ENCODE data around the gene ZNF827. TPM values are rescaled to one million over a fixed set of nuclear protein-coding genes. Genes with fewer than 3 reads are reported as not detected.

The ZNF827 gene
- total and polyA plus RNA-seq, 2 of the 8 experiments (the other 6 are each of a cell fraction or from before 2014, with no cell fraction given) = 25.3 to 26.2 TPM

DNA sequence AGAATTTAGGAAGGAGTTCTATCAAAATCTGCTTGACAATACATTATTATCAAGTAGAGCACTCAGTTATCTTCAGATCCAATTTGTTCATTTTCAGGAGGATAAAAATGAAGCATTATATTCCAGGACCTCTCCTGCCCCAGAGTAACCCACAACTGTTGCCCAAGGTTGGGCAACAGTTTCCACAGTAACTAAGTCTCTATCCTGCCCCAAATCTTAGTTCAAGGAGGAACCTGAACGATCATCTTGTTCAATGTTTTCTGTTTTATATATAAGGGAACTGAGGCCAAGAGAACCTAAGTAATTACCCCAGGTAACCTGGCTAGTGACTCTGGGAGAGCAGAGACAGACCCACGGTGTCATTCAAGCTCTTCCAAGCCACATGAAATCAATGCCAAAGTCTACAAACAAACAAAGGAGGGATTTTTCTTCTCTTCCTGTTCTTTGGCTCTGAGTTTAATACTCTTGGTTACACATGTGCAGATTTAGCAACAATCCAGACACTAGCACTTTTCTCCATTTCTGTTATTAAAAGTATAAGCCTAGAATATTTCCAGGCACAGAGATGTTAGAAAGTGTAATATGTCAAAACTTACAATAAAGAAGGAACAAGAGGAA, 153.1 kb downstream of the ZNF827 start:
- Histone ChIP-seq H3K79me1 (ENCODE audit: low read depth, low read length) (no peaks in the 10 kb centered on the region), H2BK120ac (replicated peaks; ENCODE audit: low read depth, low read length) (no peak overlapping the region), H3K9me3 (ENCODE audit: insufficient read depth in 2 of 2, low read depth in 1 of 2, low read length in 1 of 2) (no peaks in the 10 kb centered on the region; a peak in 1 of 4 replicates), H3K23me2 (ENCODE audit: low read depth, low read length) (no peaks in the 10 kb centered on the region), H3K4ac (replicated peaks; ENCODE audit: insufficient read length, low read depth, low read length) (no peak overlapping the region), H3K4me1 (replicated peaks in 1 of 4; ENCODE audit: control insufficient read depth in 3 of 4, insufficient read depth in 4 of 4, low read length in 3 of 4) (no peaks in the 10 kb centered on the region; a peak in 1 of 7 replicates), H3K9ac (replicated peaks in 1 of 4; ENCODE audit: extremely low read depth in 1 of 4, low read depth in 3 of 4, low read length in 3 of 4) (no peak overlapping the region), H4K20me1 (replicated peaks in 1 of 2; ENCODE audit: control insufficient read depth in 1 of 2, insufficient read depth in 2 of 2, low read length in 2 of 2) (no peaks in the 10 kb centered on the region), H2BK5ac (ENCODE audit: low read depth, low read length) (no peak overlapping the region), H4K8ac (ENCODE audit: extremely low read depth, insufficient read depth, low read length) (no peak overlapping the region), H3K36me3 (ENCODE audit: control insufficient read depth in 2 of 4, insufficient read depth in 4 of 4, low read length in 3 of 4) (peaks cover 0 to 10% (median 0%) of the 10 kb centered on the region in 4 experiments; a peak in 1 of 8 replicates), H2AFZ (ENCODE audit: low read length) (no peak overlapping the region), H3K23ac (ENCODE audit: insufficient read length) (no peak overlapping the region), H3K79me2 (ENCODE audit: control insufficient read depth in 1 of 2, insufficient read depth in 2 of 2, low read length in 2 of 2) (no peaks in the 10 kb centered on the region), H4K91ac (replicated peaks; ENCODE audit: insufficient read length, low read length) (no peak overlapping the region), H2AK5ac (ENCODE audit: low read depth, low read length) (no peak overlapping the region), H3K56ac (replicated peaks; ENCODE audit: insufficient read length, low read depth, low read length) (no peak overlapping the region), H3K27me3 (replicated peaks in 1 of 4; ENCODE audit: control insufficient read depth in 3 of 4, extremely low read depth in 1 of 4, insufficient read depth in 3 of 4, low read length in 3 of 4) (no peaks in the 10 kb centered on the region), H3K27ac (ENCODE audit: low read depth, low read length) (no peak overlapping the region), H2BK15ac (ENCODE audit: low read length) (no peak overlapping the region), H3K4me2 (ENCODE audit: insufficient read depth in 1 of 2, low read depth in 2 of 2, low read length in 2 of 2) (no peak overlapping the region), H4K5ac (ENCODE audit: insufficient read length, low read depth, low read length) (no peak overlapping the region), H3K18ac (ENCODE audit: extremely low read depth, low read length) (no peak overlapping the region), H3K4me3 (ENCODE audit: extremely low read depth in 1 of 4, insufficient read depth in 2 of 4, low read depth in 3 of 4, low read length in 4 of 4) (no peak overlapping the region), H2BK20ac (ENCODE audit: low read length) (no peak overlapping the region), H2BK12ac (ENCODE audit: low read depth, low read length) (no peak overlapping the region), H3K14ac (ENCODE audit: insufficient read length) (no peak overlapping the region)
- TF ChIP-seq SIN3A (conservative IDR thresholded peaks at IDR 0.05 in 1 of 2, IDR thresholded peaks at IDR 0.05 in 1 of 2; ENCODE audit: low read depth in 1 of 2, low read length in 2 of 2) = no peak
- TF ChIP-seq SUZ12 (IDR thresholded peaks at IDR 0.05; ENCODE audit: low read length) = no peak
- no peak for TF ChIP-seq SIRT6 (IDR thresholded peaks at IDR 0.05; ENCODE audit: low read length)
- no peak for TF ChIP-seq ATF2 (IDR thresholded peaks at IDR 0.05; ENCODE audit: low read length)
- no peak for TF ChIP-seq CTCF (IDR thresholded peaks at IDR 0.05; ENCODE audit: control extremely low read depth in 1 of 3, insufficient read depth in 1 of 3, low read depth in 1 of 3, low read length in 3 of 3)
- FAIRE-seq (no peak), DNase-seq (ENCODE audit: low read depth in 1 of 2, low spot score in 2 of 2) (no peak)
- ChIA-PET POLR2A (ENCODE audit: partially characterized antibody) (interaction anchor here (1.5 kb wide), 1 partner anchor 13 kb away, joined by 4 read pairs; no protein-coding TSS in a partner anchor), CTCF (ENCODE audit: partially characterized antibody) (no interaction called here)
- 89% methylated on average over 2 of the region's 2 CpGs; no CpG with 5 or more reads in 1 of the 2 experiments for WGBS, 2 experiments (ENCODE audit: extremely low coverage in 1 of 2, insufficient coverage in 1 of 2, insufficient read length in 1 of 2, insufficient replicate concordance in 2 of 2, low coverage in 1 of 2, low lambda C conversion rate in 2 of 2, missing lambda C conversion rate in 1 of 2)

All from H1 (cell line).